Pons (tissue), 1 donor: ENCODE results near the gene LMTK2.
A peak's percentile ranks its signal among the peaks of the same experiment; 100 is the strongest.

Experiments used
- DNase-seq: peaks from one replicate; pipeline ENCODE4 v3.0.0-alpha.2; 2016; ENCODE audit warnings: low spot score

LMTK2 gene

GRCh38 chr7:98234429-98235147 lies 127.9 kb downstream of the LMTK2 start:
- no peak for DNase-seq

- no peak for DNase-seq
Observed at GRCh38 chr7:98235901-98236300, 129.2 kb downstream of the LMTK2 start.

DNA sequence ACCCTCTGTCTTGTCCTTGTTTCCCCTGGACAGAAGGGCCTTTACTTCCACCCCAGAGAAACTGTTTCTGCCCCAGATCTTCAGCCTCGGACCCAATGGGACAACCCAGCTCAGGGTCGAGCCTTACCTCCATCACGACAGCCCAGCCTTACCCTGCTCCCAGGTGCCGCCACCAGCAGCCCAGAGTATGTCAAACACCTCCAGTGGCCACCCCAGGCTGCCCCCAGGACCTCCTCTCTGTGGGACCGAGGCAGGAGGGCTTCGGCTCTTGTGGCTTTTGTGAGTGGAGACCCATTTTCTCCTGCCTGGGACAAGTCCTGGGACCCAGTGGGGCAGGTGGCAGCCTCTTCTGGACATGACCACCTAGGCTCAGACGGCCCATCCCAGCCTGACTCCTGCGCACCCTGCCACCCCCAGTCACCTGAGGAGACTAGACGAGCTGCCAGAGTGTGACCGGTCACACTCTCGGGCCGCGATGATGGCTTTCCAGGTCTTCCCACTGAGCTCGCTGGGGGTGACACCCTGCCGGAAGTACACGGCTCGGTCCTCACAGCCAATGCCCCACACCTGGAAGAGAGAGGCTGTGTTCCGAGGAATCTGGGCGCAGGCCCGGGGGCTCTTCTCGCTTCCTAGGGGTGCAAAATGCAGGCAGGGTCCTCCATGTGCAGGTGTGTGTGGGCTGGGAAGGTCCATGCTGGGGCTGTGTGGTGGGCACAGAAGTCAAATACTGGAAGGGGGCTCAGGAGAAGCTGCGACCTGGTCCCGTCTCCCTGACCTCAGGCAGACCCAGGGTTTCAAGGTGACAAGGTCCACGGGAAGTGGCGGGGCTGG lies 129.9 kb downstream of the LMTK2 start:
- no peak for DNase-seq

DNA sequence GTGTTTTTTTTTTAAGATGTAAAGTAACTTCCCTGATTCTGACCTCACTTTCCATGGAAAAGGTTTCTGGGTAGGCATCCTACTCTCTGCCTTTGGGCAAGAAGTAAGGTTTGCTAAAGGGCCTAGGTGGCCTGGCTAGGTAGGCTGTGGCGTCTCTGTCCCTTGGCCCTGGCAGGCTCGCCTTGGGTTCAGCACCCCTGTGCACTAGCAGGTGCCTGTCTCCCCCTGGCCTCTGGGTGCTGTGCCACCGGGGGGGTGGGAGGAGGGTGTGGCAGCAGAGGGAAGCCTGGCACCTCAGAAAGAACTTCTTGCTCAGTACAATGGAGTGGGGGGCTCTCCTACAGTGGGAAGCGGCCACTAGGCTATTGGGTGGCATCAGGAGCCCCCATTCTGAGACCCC lies 131.4 kb downstream of the LMTK2 start:
- no peak for DNase-seq

GRCh38 chr7:98238976-98239375 lies 132.3 kb downstream of the LMTK2 start:
- DNase-seq = no peak

GRCh38 chr7:98240961-98241673 lies 134.5 kb downstream of the LMTK2 start:
- peak; percentile 19 for DNase-seq

DNA sequence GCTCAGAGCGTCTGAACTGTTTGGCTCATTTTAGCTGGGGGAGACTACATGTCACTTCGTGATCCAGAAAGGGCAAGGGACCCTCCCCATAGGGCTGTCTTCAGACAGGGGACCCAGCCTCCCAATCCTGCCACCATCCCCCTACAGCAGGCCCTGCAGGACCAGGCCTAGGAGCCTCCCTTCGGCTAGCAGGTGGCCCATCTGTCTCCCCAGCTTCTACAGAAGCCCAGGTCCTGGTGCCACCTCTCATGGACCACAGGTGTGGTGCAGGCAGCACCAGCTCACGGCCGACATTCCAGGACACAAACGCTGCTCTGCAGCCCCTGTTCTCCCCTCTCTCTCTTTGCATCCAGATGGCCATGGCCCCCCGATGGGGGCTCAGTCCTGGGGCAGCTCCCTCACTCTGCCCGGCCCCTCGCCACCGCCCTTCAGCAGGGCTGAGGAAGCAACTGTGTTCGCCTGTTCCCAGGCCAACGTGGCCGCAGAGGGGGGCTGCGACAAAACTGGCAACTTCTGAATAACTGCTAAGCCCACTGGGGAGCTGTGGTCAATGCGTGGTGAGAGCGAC lies 135.1 kb downstream of the LMTK2 start:
- no peak for DNase-seq

DNA sequence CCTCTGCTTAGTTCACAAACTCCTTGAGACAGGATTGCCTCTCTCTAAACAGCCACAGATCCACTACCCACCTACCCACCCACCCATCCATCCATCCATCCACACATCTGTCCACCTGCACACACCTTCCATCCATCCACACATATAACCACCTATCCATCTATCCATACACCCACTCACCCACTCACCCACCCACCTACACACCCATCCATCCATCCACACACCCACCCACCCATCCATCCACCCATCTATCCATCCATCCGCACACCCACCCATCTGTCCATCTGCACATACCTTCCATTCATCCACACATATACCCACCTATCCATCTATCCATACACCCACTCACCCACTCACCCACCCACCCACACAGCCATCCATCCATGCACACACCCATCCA lies 135.7 kb downstream of the LMTK2 start:
- DNase-seq = no peak

- no peak for DNase-seq
Observed at GRCh38 chr7:98242934-98243333, 136.3 kb downstream of the LMTK2 start.

GRCh38 chr7:98244871-98245270 lies 138.2 kb downstream of the LMTK2 start:
- no peak for DNase-seq

GRCh38 chr7:98248156-98248555 lies 141.5 kb downstream of the LMTK2 start:
- DNase-seq = no peak

GRCh38 chr7:98249106-98249505 lies 142.4 kb downstream of the LMTK2 start:
- DNase-seq = no peak

- no peak for DNase-seq
Observed at GRCh38 chr7:98250789-98251188, 144.1 kb downstream of the LMTK2 start.

- DNase-seq = peak; percentile 11
Observed at GRCh38 chr7:98251231-98251600, 144.6 kb downstream of the LMTK2 start.

GRCh38 chr7:98251601-98252424 lies 145.2 kb downstream of the LMTK2 start, which contains the start of gene TECPR1:
TSS of gene TECPR1 (minus strand) at chr7:98252232. CDS start at chr7:98246146, 6,086 bp downstream.
- DNase-seq = peak; percentile 90

- DNase-seq = peak; percentile 20
Observed at GRCh38 chr7:98252425-98253054, 145.9 kb downstream of the LMTK2 start.

GRCh38 chr7:98254516-98254915 lies 147.9 kb downstream of the LMTK2 start:
- DNase-seq = no peak

DNA sequence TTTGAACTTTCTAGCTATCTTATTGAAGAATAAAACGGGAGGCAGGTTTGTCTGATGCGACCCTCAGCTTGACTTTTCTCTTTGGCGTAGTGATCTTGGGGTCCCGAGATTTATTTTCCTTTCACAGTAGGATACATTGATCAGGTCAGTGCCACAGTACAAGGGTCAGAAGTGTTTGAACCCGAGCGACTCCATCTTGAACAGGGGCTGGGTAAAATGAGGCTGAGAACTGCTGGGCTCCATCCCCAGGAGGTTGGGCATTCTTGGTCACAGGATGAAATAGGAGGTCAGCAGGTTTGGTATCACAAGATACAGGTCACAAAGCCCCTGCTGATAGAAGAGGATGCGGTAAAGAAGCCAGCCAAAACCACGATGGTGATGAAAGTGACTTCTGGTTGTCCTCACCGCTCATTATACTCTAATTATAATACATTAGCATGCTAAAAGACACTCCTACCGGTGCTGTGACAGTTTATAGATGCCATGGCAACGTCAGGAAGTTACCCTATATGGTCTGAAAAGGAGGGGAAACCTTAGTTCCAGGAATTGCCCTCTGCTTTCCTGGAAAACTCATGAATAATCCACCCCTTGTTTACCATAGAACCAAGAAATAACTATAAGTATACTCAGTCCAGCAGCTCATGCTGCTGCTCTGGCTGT lies 148.4 kb downstream of the LMTK2 start:
- no peak for DNase-seq

DNA sequence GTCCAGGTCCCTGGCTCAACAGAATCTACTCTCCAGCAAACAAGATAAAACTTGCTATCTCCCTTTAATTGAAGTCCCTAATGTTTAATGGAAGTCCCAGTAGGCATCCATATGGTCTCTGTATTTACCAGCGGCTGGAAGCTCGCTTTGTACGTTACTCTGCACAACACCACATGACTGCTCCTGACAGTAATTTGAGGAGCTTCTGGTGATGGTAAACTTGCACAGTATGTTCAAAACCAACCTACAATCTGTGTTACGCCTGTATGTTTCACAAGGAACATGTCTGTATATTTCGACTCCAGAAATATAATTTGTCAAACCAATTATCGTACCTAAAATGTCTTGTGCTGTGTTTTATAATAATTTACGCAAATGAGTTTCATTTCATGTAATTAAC lies 149.8 kb downstream of the LMTK2 start:
- no peak for DNase-seq

DNA sequence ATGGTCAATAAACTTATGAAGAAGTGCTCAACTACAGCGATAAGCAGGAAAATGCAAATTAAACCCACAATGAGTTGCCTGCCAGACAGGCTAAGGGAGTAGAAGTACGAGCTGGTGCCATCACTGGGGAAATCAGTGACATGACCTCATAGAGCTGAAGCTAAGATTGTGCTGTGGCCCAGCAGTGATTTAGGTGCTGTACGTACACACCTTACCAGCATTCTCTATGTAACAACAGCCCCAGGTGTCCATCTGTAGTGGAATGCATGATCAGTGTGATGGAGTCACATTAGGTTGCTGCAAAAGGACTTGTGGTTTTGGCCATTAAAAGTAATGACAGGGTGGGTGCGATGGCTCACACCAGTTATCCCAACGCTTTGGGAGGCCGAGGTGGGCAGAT lies 151.0 kb downstream of the LMTK2 start:
- DNase-seq = no peak
